Inferior parietal cortex (tissue), 1 donor: ENCODE results near the gene HAPLN2.
"Not testable (repeated sequence)": the region's sequence is repeated elsewhere in the genome, so short reads cannot be mapped to it uniquely, and the experiment has no call there.

Experiments used
- DNase-seq: peaks from one replicate; pipeline ENCODE4 v3.0.0-alpha.2; 2016; ENCODE audit errors: extremely low spot score

The HAPLN2 gene

GRCh38 chr1:156618853-156619581, at the start of gene HAPLN2:
Gene HAPLN2 (plus strand): TSS chr1:156619415. CDS start chr1:156623491, 4,076 bp downstream.
- DNase-seq, result peak; percentile 57

GRCh38 chr1:156571261-156571852, 47.9 kb upstream of the HAPLN2 start:
- DNase-seq, result no peak

- DNase-seq, result peak; percentile 79
Observed at GRCh38 chr1:156571919-156572662, 47.1 kb upstream of the HAPLN2 start, which contains the start of gene IQGAP3. Gene IQGAP3 (minus strand): TSS chr1:156572565. CDS start chr1:156572529, 36 bp downstream.

DNA sequence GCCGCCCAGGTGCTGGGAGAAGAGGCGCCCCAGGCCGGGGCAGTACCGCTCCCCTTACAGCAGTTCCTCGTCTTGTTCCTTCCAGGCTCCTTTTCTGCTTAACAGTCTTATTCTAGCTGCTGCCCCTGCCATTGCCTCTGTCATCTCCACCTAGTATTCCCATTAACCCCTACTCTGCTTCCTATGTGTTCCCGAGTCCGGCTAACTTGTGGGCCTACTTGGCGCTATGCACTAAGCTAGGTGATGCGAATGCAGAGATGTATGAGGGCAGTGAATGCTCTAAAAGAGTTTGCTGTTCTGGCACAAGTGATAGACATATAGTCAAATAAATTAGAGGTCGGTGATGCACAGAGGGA, 46.6 kb upstream of the HAPLN2 start:
- DNase-seq, result no peak

GRCh38 chr1:156574039-156574633, 45.1 kb upstream of the HAPLN2 start:
- no peak for DNase-seq

DNA sequence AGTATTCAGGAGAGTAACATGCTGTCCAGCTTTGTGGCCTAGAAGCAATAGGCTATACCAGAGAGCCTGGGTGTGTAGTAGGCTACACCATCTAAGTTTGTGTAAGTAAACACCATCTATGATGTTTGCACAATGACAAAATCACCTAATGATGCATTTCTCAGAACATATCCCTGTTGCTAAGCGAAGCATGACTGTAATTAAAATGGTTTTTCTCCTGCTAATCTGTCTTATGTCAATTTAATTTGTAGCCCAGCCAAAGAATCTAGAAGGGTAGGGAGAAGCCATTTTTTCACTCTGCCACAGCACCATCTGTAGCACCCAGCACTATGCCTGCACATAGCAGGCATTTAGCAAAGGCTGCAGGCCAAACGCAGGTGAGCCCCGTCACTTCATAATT, 41.7 kb upstream of the HAPLN2 start:
- DNase-seq, result no peak

DNA sequence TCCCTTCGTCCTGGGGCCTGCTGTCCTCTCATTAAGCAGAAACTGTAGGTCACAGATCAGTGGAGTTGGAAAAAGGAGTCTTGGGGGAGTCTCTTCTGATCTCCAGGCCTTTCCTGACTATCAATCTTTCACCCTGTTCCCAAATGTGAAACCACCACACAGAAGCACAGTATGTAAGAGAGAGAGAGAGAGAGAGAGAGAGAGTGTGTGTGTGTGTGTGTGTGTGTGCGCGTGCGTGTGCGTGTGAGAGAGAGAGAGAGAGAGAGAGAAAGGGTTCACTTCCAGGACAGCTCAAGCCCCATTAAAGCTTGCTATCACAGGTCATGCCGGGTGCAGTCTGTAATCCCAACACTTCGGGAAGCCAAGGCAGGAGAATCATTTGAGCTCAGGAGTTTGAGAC, 41.2 kb upstream of the HAPLN2 start:
- no peak for DNase-seq

DNA sequence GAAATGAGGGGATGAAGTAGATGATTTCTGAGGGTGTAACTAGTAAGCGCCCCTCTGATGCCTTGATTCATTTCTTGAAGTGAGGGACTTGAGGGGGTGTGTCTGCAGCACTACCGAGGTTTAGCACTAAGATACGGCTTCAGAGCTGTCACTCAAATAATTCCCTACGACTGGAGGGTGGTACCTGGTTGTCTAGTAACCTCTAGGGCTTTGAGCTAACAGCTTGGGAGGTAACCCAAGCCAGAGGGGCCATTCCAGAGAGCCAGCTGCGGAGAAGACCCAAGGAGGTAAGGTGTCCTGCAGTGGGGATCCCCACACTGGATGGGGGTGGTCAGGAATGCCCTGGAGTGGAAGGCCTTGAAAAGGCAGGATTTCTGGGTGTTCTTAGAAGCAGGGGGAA, 39.7 kb upstream of the HAPLN2 start, which contains the start of gene TTC24:
Gene TTC24, plus strand, starts transcription at position 252 of the 400 bp plus-strand sequence. CDS start 1,642 bp downstream, outside the sequence.
- no peak for DNase-seq

DNA sequence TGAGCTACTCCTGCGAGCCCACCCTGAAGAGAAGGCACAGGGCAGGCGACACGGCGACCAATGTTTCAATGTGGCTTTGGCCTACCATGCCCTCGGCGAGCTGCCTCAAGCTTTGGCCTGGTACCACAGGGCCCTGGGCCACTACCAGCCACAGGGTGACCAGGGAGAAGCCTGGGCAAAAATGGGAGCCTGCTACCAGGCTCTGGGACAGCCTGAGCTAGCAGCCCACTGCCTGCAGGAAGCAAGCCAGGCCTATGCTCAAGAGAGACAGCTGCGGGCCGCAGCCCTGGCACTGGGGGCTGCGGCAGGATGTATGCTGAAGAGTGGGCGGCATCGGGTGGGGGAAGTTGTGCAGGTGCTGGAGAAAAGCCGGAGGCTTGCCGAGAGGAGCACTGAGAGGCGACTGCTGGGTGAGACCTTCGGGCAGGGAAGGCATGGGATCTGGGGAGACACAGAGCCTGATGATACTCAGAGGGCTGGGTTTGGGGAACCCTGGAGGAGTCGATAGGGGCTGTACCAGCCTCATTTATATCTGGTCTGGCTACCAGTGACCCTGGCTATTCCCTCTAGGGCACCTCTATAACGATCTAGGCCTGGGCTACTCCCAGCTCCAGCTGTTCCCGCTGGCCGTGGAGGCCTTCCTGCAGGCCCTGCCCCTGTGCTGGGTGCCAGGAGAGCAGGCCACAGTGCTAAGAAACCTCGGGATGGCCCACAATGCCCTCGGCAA, 37.4 kb upstream of the HAPLN2 start:
- no peak for DNase-seq

- DNase-seq, result no peak
Observed at GRCh38 chr1:156582388-156583017, 36.7 kb upstream of the HAPLN2 start.

GRCh38 chr1:156583821-156584622, 35.2 kb upstream of the HAPLN2 start:
- peak; percentile 92 for DNase-seq

GRCh38 chr1:156584813-156585212, 34.4 kb upstream of the HAPLN2 start:
- no peak for DNase-seq

- DNase-seq, result no peak
Observed at GRCh38 chr1:156586323-156586722, 32.9 kb upstream of the HAPLN2 start.

- no peak for DNase-seq
Observed at GRCh38 chr1:156586892-156587477, 32.2 kb upstream of the HAPLN2 start.

GRCh38 chr1:156587927-156588326, 31.3 kb upstream of the HAPLN2 start:
- not testable (repeated sequence) for DNase-seq

- no peak for DNase-seq
Observed at GRCh38 chr1:156589546-156589945, 29.7 kb upstream of the HAPLN2 start.

- no peak for DNase-seq
Observed at GRCh38 chr1:156590326-156591180, 28.7 kb upstream of the HAPLN2 start.

GRCh38 chr1:156591181-156591431, 28.1 kb upstream of the HAPLN2 start:
- DNase-seq, result no peak
